Neutrophil (primary cell): ENCODE results near the gene SHISAL1.

Source experiments
- H3K27ac ChIP-seq: fragments of 200-600 bp; sonication (generic); 2 replicates; pipeline ENCODE4 v1.5.1; 2016; ENCODE audit warnings: mild to moderate bottlenecking, moderate library complexity
- H3K27me3 ChIP-seq: fragments of 200-600 bp; sonication (generic); 2 replicates; pipeline ENCODE4 v1.6.0; 2016; ENCODE audit warnings: mild to moderate bottlenecking
- H3K36me3 ChIP-seq: fragments of 200-600 bp; sonication (generic); 2 replicates; pipeline ENCODE4 v1.5.1; 2017
- H3K4me1 ChIP-seq, 2 experiments: fragments of 200-600 bp in 1 of 2; sonication (generic) in 1 of 2; 1 replicate in 1 of 2; 2 replicates in 1 of 2; pipeline versions ENCODE4 v1.5.1 to v1.6.1; 2013 to 2016; ENCODE audit warnings: low read depth in 1 of 2, low read length in 1 of 2, mild to moderate bottlenecking in 1 of 2, moderate library complexity in 1 of 2; ENCODE audit not compliant: control insufficient read depth in 1 of 2, insufficient read depth in 1 of 2
- H3K4me3 ChIP-seq, 2 experiments: fragments of 200-600 bp in 1 of 2; sonication (generic) in 1 of 2; 1 replicate in 1 of 2; 2 replicates in 1 of 2; pipeline ENCODE4 v1.5.1; 2013 to 2016; ENCODE audit warnings: low read depth in 1 of 2, low read length in 1 of 2, mild to moderate bottlenecking in 1 of 2, moderate library complexity in 1 of 2
- H3K9me3 ChIP-seq: fragments of 200-600 bp; sonication (generic); 2 replicates; pipeline ENCODE4 v1.5.1; 2016
- TF ChIP-seq, protein P1 (sequence below): fragments of 200-600 bp; sonication (generic); IDR thresholded peaks from 2 replicates; pipeline ENCODE4 v1.5.1; 2016; ENCODE audit warnings: antibody characterized with exemption

Gene SHISAL1

GRCh38 chr22:44269757-44270555 lies 42.8 kb downstream of the SHISAL1 start:
- no peak overlapping the region for H3K4me3 ChIP-seq
- TF ChIP-seq, protein P1, sequence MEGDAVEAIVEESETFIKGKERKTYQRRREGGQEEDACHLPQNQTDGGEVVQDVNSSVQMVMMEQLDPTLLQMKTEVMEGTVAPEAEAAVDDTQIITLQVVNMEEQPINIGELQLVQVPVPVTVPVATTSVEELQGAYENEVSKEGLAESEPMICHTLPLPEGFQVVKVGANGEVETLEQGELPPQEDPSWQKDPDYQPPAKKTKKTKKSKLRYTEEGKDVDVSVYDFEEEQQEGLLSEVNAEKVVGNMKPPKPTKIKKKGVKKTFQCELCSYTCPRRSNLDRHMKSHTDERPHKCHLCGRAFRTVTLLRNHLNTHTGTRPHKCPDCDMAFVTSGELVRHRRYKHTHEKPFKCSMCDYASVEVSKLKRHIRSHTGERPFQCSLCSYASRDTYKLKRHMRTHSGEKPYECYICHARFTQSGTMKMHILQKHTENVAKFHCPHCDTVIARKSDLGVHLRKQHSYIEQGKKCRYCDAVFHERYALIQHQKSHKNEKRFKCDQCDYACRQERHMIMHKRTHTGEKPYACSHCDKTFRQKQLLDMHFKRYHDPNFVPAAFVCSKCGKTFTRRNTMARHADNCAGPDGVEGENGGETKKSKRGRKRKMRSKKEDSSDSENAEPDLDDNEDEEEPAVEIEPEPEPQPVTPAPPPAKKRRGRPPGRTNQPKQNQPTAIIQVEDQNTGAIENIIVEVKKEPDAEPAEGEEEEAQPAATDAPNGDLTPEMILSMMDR: no peak
- peaks cover 9% of the 10 kb centered on the region for H3K27me3 ChIP-seq
- H3K9me3 ChIP-seq: no peaks in the 10 kb centered on the region
- H3K27ac ChIP-seq: no peak overlapping the region
- no peaks in the 10 kb centered on the region for H3K36me3 ChIP-seq
- H3K4me1 ChIP-seq: no peaks in the 10 kb centered on the region

- Histone ChIP-seq H3K36me3 (no peaks in the 10 kb centered on the region), H3K4me3 (no peak overlapping the region), H3K27ac (no peak overlapping the region), H3K27me3 (peaks cover 9% of the 10 kb centered on the region), H3K9me3 (no peaks in the 10 kb centered on the region), H3K4me1 (no peaks in the 10 kb centered on the region)
- TF ChIP-seq, protein P1: no peak
These were observed 43.6 kb downstream of the SHISAL1 start for GRCh38 chr22:44269117-44269498.

GRCh38 chr22:44268431-44269116 lies 44.2 kb downstream of the SHISAL1 start:
- Histone ChIP-seq H3K9me3 (no peaks in the 10 kb centered on the region), H3K27me3 (peaks cover 7% of the 10 kb centered on the region), H3K4me1 (no peaks in the 10 kb centered on the region), H3K4me3 (no peak overlapping the region), H3K27ac (no peak overlapping the region), H3K36me3 (no peaks in the 10 kb centered on the region)
- TF ChIP-seq, protein P1: no peak

DNA sequence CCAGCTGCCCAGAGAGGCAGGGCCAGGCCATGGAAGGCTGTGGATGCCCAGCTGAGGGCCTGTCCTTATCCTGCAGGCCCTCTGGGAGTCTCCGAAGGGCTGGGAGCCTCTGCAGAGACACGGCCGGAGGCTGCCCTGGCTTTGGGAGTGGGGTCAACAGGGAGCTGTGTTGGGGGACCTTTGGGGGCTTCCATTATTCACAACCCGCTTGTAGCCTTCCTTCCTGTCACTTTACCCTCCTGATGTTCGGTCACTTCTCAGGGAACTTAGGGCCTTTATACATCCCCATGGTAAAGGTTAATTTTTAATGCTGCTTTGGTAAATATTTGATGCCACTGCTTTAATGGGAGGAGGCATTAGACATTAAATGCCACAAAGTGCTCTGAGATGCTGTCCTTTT lies 44.9 kb downstream of the SHISAL1 start:
- TF ChIP-seq, protein P1: no peak
- Histone ChIP-seq H3K9me3 (no peaks in the 10 kb centered on the region), H3K27me3 (no peaks in the 10 kb centered on the region), H3K36me3 (no peaks in the 10 kb centered on the region), H3K4me3 (no peak overlapping the region), H3K27ac (no peak overlapping the region), H3K4me1 (no peaks in the 10 kb centered on the region)

- no peaks in the 10 kb centered on the region for H3K9me3 ChIP-seq
- H3K36me3 ChIP-seq: no peaks in the 10 kb centered on the region
- H3K4me1 ChIP-seq: no peaks in the 10 kb centered on the region
- H3K27ac ChIP-seq: no peak overlapping the region
- TF ChIP-seq, protein P1: no peak
- no peak overlapping the region for H3K4me3 ChIP-seq
- H3K27me3 ChIP-seq: no peaks in the 10 kb centered on the region
These were observed 45.7 kb downstream of the SHISAL1 start for GRCh38 chr22:44266796-44267760.
